Suppressor macrophage treated with lipopolysaccharide for 4 hours (primary cell): Measurements from ENCODE around the gene WDFY2.

Experiments
- DNase-seq: peaks from one replicate; pipeline ENCODE4 v3.0.0-alpha.2; 2020

WDFY2 gene

GRCh38 chr13:51717786-51718398 lies 133.6 kb downstream of the WDFY2 start:
- no peak for DNase-seq

GRCh38 chr13:51719394-51719793 lies 135.1 kb downstream of the WDFY2 start:
- DNase-seq, result no peak

GRCh38 chr13:51721496-51721895 lies 137.2 kb downstream of the WDFY2 start:
- no peak for DNase-seq

- DNase-seq, result no peak
Observed at GRCh38 chr13:51723529-51723928, 139.3 kb downstream of the WDFY2 start.

GRCh38 chr13:51724721-51725120 lies 140.5 kb downstream of the WDFY2 start:
- no peak for DNase-seq

- DNase-seq, result peak; percentile 34
Observed at GRCh38 chr13:51726446-51727193, 142.4 kb downstream of the WDFY2 start.

- DNase-seq, result no peak
Observed at GRCh38 chr13:51727634-51728274, 143.5 kb downstream of the WDFY2 start.

- no peak for DNase-seq
Observed at GRCh38 chr13:51728275-51728673, 144.0 kb downstream of the WDFY2 start.

- peak; percentile 52 for DNase-seq
Observed at GRCh38 chr13:51728972-51729371, 144.7 kb downstream of the WDFY2 start.

- peak; percentile 91 for DNase-seq
Observed at GRCh38 chr13:51729866-51730553, 145.7 kb downstream of the WDFY2 start.

- no peak for DNase-seq
Observed at GRCh38 chr13:51730927-51731326, 146.7 kb downstream of the WDFY2 start.

GRCh38 chr13:51731759-51732158 lies 147.5 kb downstream of the WDFY2 start:
- DNase-seq, result no peak

GRCh38 chr13:51733374-51734298 lies 149.4 kb downstream of the WDFY2 start:
- peak; percentile 35 for DNase-seq

GRCh38 chr13:51734786-51735185 lies 150.5 kb downstream of the WDFY2 start:
- DNase-seq, result no peak

- DNase-seq, result no peak
Observed at GRCh38 chr13:51737609-51738008, 153.3 kb downstream of the WDFY2 start.

- DNase-seq, result no peak
Observed at GRCh38 chr13:51738226-51738905, 154.1 kb downstream of the WDFY2 start.

GRCh38 chr13:51739027-51739764 lies 154.9 kb downstream of the WDFY2 start:
- no peak for DNase-seq

GRCh38 chr13:51740698-51741097 lies 156.4 kb downstream of the WDFY2 start:
- DNase-seq, result no peak

GRCh38 chr13:51742031-51742430 lies 157.8 kb downstream of the WDFY2 start:
- DNase-seq, result no peak

GRCh38 chr13:51742611-51743010 lies 158.3 kb downstream of the WDFY2 start:
- DNase-seq, result no peak

- DNase-seq, result no peak
Observed at GRCh38 chr13:51745243-51745642, 161.0 kb downstream of the WDFY2 start.
